HepG2 (cell line): ENCODE results near the gene TOX4. TPM values are rescaled to one million over a fixed set of nuclear protein-coding genes. Genes with fewer than 3 reads are reported as not detected.

Source experiments
- AHR ChIP-seq: IDR thresholded peaks from 2 replicates; pipeline ENCODE4 v1.6.1; 2018; ENCODE audit warnings: missing genetic modification reagents, missing compliant biosample characterization
- BCLAF1 ChIP-seq: fragments of 450-650 bp; IDR thresholded peaks from 2 replicates; pipeline ENCODE4 v1.6.1; 2017; ENCODE audit warnings: mild to moderate bottlenecking
- BRD4 ChIP-seq: sonication (generic); formaldehyde crosslinking; IDR thresholded peaks from 2 replicates; pipeline ENCODE4 v1.4.0; 2020; ENCODE audit warnings: missing genetic modification reagents
- DMAP1 ChIP-seq: IDR thresholded peaks from 2 replicates; pipeline ENCODE4 v1.6.1; 2016
- DR1 ChIP-seq: sonication (generic); formaldehyde crosslinking; IDR thresholded peaks from 2 replicates; pipeline ENCODE4 v1.8.0; 2021; ENCODE audit warnings: mild to moderate bottlenecking, missing genetic modification reagents, inconsistent platforms
- ELK4 ChIP-seq: sonication (generic); formaldehyde crosslinking; IDR thresholded peaks from 2 replicates; pipeline ENCODE4 v1.9.0; 2021; ENCODE audit warnings: missing genetic modification reagents, borderline replicate concordance
- FLYWCH1 ChIP-seq: sonication (generic); formaldehyde crosslinking; IDR thresholded peaks from 2 replicates; pipeline ENCODE4 v1.8.1; 2023; ENCODE audit warnings: mild to moderate bottlenecking, missing genetic modification reagents
- GATA4 ChIP-seq: sonication (generic); IDR thresholded peaks from 2 replicates; pipeline ENCODE4 v1.6.1; 2016; ENCODE audit warnings: antibody characterized with exemption, low read depth, borderline replicate concordance
- JDP2 ChIP-seq: sonication (generic); formaldehyde crosslinking; IDR thresholded peaks from 2 replicates; pipeline ENCODE4 v1.8.1; 2022; ENCODE audit warnings: missing genetic modification reagents, borderline replicate concordance
- JUN ChIP-seq: sonication (generic); formaldehyde crosslinking; IDR thresholded peaks from 2 replicates; pipeline ENCODE4 v1.4.0; 2020; ENCODE audit warnings: mild to moderate bottlenecking, missing genetic modification reagents
- MAFG ChIP-seq: sonication (generic); formaldehyde crosslinking; IDR thresholded peaks from 2 replicates; pipeline ENCODE4 v1.5.1; 2020; ENCODE audit warnings: mild to moderate bottlenecking, missing genetic modification reagents
- MEF2D ChIP-seq: sonication (generic); formaldehyde crosslinking; IDR thresholded peaks from 2 replicates; pipeline ENCODE4 v1.5.1; 2020; ENCODE audit warnings: mild to moderate bottlenecking, missing genetic modification reagents
- NFATC3 ChIP-seq: sonication (generic); formaldehyde crosslinking; IDR thresholded peaks from 2 replicates; pipeline ENCODE4 v1.5.1; 2020; ENCODE audit warnings: mild to moderate bottlenecking, missing genetic modification reagents
- PLRG1 ChIP-seq: fragments of 450-650 bp; conservative IDR thresholded peaks from 2 replicates; pipeline ENCODE4 v1.6.1; 2016
- PLSCR1 ChIP-seq: sonication (generic); formaldehyde crosslinking; IDR thresholded peaks from 2 replicates; pipeline ENCODE4 v1.5.0; 2020; ENCODE audit warnings: missing genetic modification reagents, mild to moderate bottlenecking, borderline replicate concordance
- RBFOX2 ChIP-seq: fragments of 200-400 bp; formaldehyde crosslinking; IDR thresholded peaks from 2 replicates; pipeline ENCODE4 v1.6.1; 2017; ENCODE audit warnings: low read depth, mild to moderate bottlenecking, low read length
- SP140L ChIP-seq: sonication (generic); formaldehyde crosslinking; IDR thresholded peaks from 2 replicates; pipeline ENCODE4 v1.4.0; 2020; ENCODE audit warnings: missing genetic modification reagents, borderline replicate concordance
- ZNF225 ChIP-seq: sonication (generic); formaldehyde crosslinking; IDR thresholded peaks from 2 replicates; pipeline ENCODE4 v1.4.0; 2020; ENCODE audit warnings: mild to moderate bottlenecking, missing genetic modification reagents
- ZNF232 ChIP-seq: sonication (generic); formaldehyde crosslinking; IDR thresholded peaks from 2 replicates; pipeline ENCODE4 v1.4.0; 2020; ENCODE audit warnings: missing genetic modification reagents, borderline replicate concordance
- ZNF513 ChIP-seq: sonication (generic); formaldehyde crosslinking; conservative IDR thresholded peaks from 2 replicates; pipeline ENCODE4 v1.5.0; 2020; ENCODE audit warnings: missing genetic modification reagents
- ZNF580 ChIP-seq: IDR thresholded peaks from 2 replicates; pipeline ENCODE4 v1.6.1; 2016; ENCODE audit warnings: low read depth, borderline replicate concordance
- ZNF691 ChIP-seq: sonication (generic); formaldehyde crosslinking; IDR thresholded peaks from 2 replicates; pipeline ENCODE4 v1.4.0; 2020; ENCODE audit warnings: missing genetic modification reagents, low read depth, mild to moderate bottlenecking, borderline replicate concordance
- polyA plus RNA-seq, 8 experiments: library from polyadenylated mRNA; depleted of rRNA in 3 of 8; stranded (reverse) in 7 of 8; unstranded in 1 of 8; fragments of >200 nt; fragmentation: Illumina TruSeq in 4 of 8; extraction: Trizol in 4 of 8; gene quantifications; 2 replicates each; pipeline versions ENCODE4 v1.2.1 to v1.2.3, GENCODE V29; 2011 to 2016; ENCODE audit warnings: low read depth in 4 of 8, missing spikeins in 1 of 8, mixed read lengths in 1 of 8; ENCODE audit not compliant: insufficient read depth in 1 of 8
- total RNA-seq, 5 experiments: library from RNA; depleted of rRNA; stranded (reverse); fragments of >200 nt; fragmentation: Illumina TruSeq; extraction: Trizol; gene quantifications; 2 replicates each; pipeline ENCODE4 v1.2.3, GENCODE V29; 2016; ENCODE audit warnings: low read depth in 1 of 5

The TOX4 gene
- total and polyA plus RNA-seq, 2 of the 13 experiments (the other 11 are each of a cell fraction or from before 2014, with no cell fraction given), result 71.8 to 163 TPM

GRCh38 chr14:21476925-21477681, at the start of gene TOX4, which contains the start of gene RAB2B (continued):
- peak; percentile 47; the same call in 1 of the 2 replicates for TF ChIP-seq ELK4 (CRISPR knock-in tag)
- peak; percentile 80; the same call in 1 of the 2 replicates for TF ChIP-seq ZNF232
- no peak for TF ChIP-seq MAFG (CRISPR knock-in tag)
- 0 out of 2 replicates have a peak, but pooled peaks have one; percentile 17 for TF ChIP-seq SP140L (CRISPR knock-in tag)
- TF ChIP-seq AHR (CRISPR knock-in tag), result peak; percentile 87; the same call in 1 of the 2 replicates
- peak; percentile 42; the same call in 1 of the 2 replicates for TF ChIP-seq JDP2 (CRISPR knock-in tag)
- TF ChIP-seq PLSCR1 (CRISPR knock-in tag), result no peak
- TF ChIP-seq BRD4 (CRISPR knock-in tag), result 0 out of 2 replicates have a peak, but pooled peaks have one; percentile 73
- no peak for TF ChIP-seq BCLAF1
- 0 out of 2 replicates have a peak, but pooled peaks have one; percentile 63 for TF ChIP-seq ZNF513
- peak; percentile 97; the same call in 1 of the 2 replicates for TF ChIP-seq ZNF691 (CRISPR knock-in tag)
- TF ChIP-seq JUN, result 0 out of 2 replicates have a peak, but pooled peaks have one; percentile 65
- peak; percentile 31; the same call in 1 of the 2 replicates for TF ChIP-seq DR1
- TF ChIP-seq MEF2D (CRISPR knock-in tag), result peak; percentile 76; the same call in 1 of the 2 replicates
- TF ChIP-seq NFATC3, result peak; percentile 98
- TF ChIP-seq GATA4, result peak; percentile 51; the same call in 1 of the 2 replicates
- TF ChIP-seq DMAP1, result peak; percentile 92
- no peak for TF ChIP-seq PLRG1
- peak; percentile 87 for TF ChIP-seq ZNF225 (CRISPR knock-in tag)
- TF ChIP-seq ZNF580 (CRISPR knock-in tag), result 0 out of 2 replicates have a peak, but pooled peaks have one; percentile 40
- peak; percentile 77 for TF ChIP-seq RBFOX2
- no peak for TF ChIP-seq FLYWCH1 (CRISPR knock-in tag)
